HEK293 (cell line): ENCODE data around the gene ABCB11.

Experiments
- CTCF ChIA-PET: fragments of 350-600 bp; formaldehyde crosslinking; extraction: SDS; loops from one replicate; lab custom pipeline; 2021; ENCODE audit warnings: antibody characterized with exemption; lab: Yijun Ruan, JAX
- POLR2A ChIA-PET: fragments of 300-600 bp; formaldehyde crosslinking; extraction: SDS; loops from one replicate; lab custom pipeline; 2020; ENCODE audit warnings: antibody characterized with exemption, inconsistent platforms; lab: Yijun Ruan, JAX
- H3K27ac ChIP-seq: fragments of 200-500 bp; sonication (Bioruptor generic); 2 replicates; pipeline ENCODE4 v1.5.1; 2014; ENCODE audit warnings: low read depth, low read length, control low read depth, inconsistent platforms; ENCODE audit errors: extremely low read depth
- H3K36me3 ChIP-seq, 2 experiments: fragments of 200-500 bp in 1 of 2; sonication (Bioruptor generic) in 1 of 2; 1 replicate in 1 of 2; 2 replicates in 1 of 2; pipeline ENCODE4 v1.5.1; 2014 to 2017; ENCODE audit warnings: inconsistent platforms in 2 of 2, low read length in 2 of 2; ENCODE audit not compliant: control insufficient read depth in 2 of 2, insufficient read depth in 1 of 2
- H3K4me1 ChIP-seq: fragments of 200-500 bp; sonication (Bioruptor generic); 2 replicates; pipeline ENCODE4 v1.5.1; 2014; ENCODE audit warnings: mild to moderate bottlenecking, low read length, inconsistent platforms; ENCODE audit not compliant: control insufficient read depth, insufficient read depth
- H3K4me3 ChIP-seq: 2 replicates; pipeline ENCODE4 v1.5.1; 2011; ENCODE audit warnings: low read depth, mild to moderate bottlenecking, control low read depth, low read length, moderate library complexity
- H3K9me3 ChIP-seq: fragments of 200-500 bp; sonication (Bioruptor generic); 2 replicates; pipeline ENCODE4 v1.5.1; 2014; ENCODE audit warnings: low read depth, low read length, inconsistent platforms; ENCODE audit not compliant: control insufficient read depth, insufficient read depth
- AEBP2 ChIP-seq: fragments of 450-650 bp; formaldehyde crosslinking; IDR thresholded peaks from 2 replicates; pipeline ENCODE4 v1.5.1; 2016; ENCODE audit warnings: missing biosample characterization, missing genetic modification characterization, borderline replicate concordance
- RBAK ChIP-seq: fragments of 450-650 bp; formaldehyde crosslinking; IDR thresholded peaks from 2 replicates; pipeline ENCODE4 v1.5.1; 2016; ENCODE audit warnings: missing biosample characterization, missing genetic modification characterization
- SP3 ChIP-seq: fragments of 450-650 bp; formaldehyde crosslinking; IDR thresholded peaks from 2 replicates; pipeline ENCODE4 v1.5.1; 2016; ENCODE audit warnings: missing biosample characterization, missing genetic modification characterization
- YY1 ChIP-seq: fragments of 450-650 bp; formaldehyde crosslinking; IDR thresholded peaks from 2 replicates; pipeline ENCODE4 v1.5.1; 2018; ENCODE audit warnings: missing biosample characterization, missing genetic modification characterization
- ZBTB10 ChIP-seq: fragments of 450-650 bp; formaldehyde crosslinking; IDR thresholded peaks from 2 replicates; pipeline ENCODE4 v1.5.1; 2016; ENCODE audit warnings: missing biosample characterization, missing genetic modification characterization
- ZBTB11 ChIP-seq: fragments of 450-650 bp; formaldehyde crosslinking; conservative IDR thresholded peaks from 2 replicates; pipeline ENCODE4 v1.5.1; 2016; ENCODE audit warnings: low read depth, missing biosample characterization, missing genetic modification characterization
- ZBTB20 ChIP-seq: fragments of 450-650 bp; formaldehyde crosslinking; IDR thresholded peaks from 2 replicates; pipeline ENCODE4 v1.5.1; 2016; ENCODE audit warnings: missing biosample characterization, missing genetic modification characterization
- ZBTB21 ChIP-seq: fragments of 450-650 bp; formaldehyde crosslinking; IDR thresholded peaks from 2 replicates; pipeline ENCODE4 v1.5.1; 2017; ENCODE audit warnings: missing biosample characterization, missing genetic modification characterization
- ZBTB44 ChIP-seq: fragments of 450-650 bp; IDR thresholded peaks from 2 replicates; pipeline ENCODE4 v1.5.1; 2018; ENCODE audit warnings: missing biosample characterization, mild to moderate bottlenecking, missing genetic modification characterization
- ZBTB7A ChIP-seq: fragments of 450-650 bp; formaldehyde crosslinking; IDR thresholded peaks from 2 replicates; pipeline ENCODE4 v1.5.1; 2016; ENCODE audit warnings: low read depth, missing biosample characterization, missing genetic modification characterization
- ZFHX2 ChIP-seq: fragments of 450-650 bp; formaldehyde crosslinking; conservative IDR thresholded peaks from 2 replicates; pipeline ENCODE4 v1.5.1; 2016; ENCODE audit warnings: missing biosample characterization, missing genetic modification characterization
- ZFP3 ChIP-seq: fragments of 450-650 bp; formaldehyde crosslinking; IDR thresholded peaks from 2 replicates; pipeline ENCODE4 v1.5.1; 2016; ENCODE audit warnings: low read depth, missing biosample characterization, missing genetic modification characterization
- ZNF169 ChIP-seq: fragments of 450-650 bp; formaldehyde crosslinking; IDR thresholded peaks from 2 replicates; pipeline ENCODE4 v1.5.1; 2016; ENCODE audit warnings: missing biosample characterization, missing genetic modification characterization
- ZNF19 ChIP-seq: fragments of 450-650 bp; formaldehyde crosslinking; IDR thresholded peaks from 2 replicates; pipeline ENCODE4; 2016; ENCODE audit warnings: missing biosample characterization, missing genetic modification characterization, low read depth
- ZNF2 ChIP-seq: fragments of 450-650 bp; formaldehyde crosslinking; IDR thresholded peaks from 2 replicates; pipeline ENCODE4 v1.5.1; 2016; ENCODE audit warnings: missing biosample characterization, missing genetic modification characterization
- ZNF214 ChIP-seq: fragments of 450-650 bp; formaldehyde crosslinking; IDR thresholded peaks from 2 replicates; pipeline ENCODE4 v1.5.1; 2017; ENCODE audit warnings: missing biosample characterization, mild to moderate bottlenecking, missing genetic modification characterization, borderline replicate concordance
- ZNF24 ChIP-seq: fragments of 450-650 bp; formaldehyde crosslinking; IDR thresholded peaks from 2 replicates; pipeline ENCODE4 v1.5.1; 2016; ENCODE audit warnings: missing biosample characterization, missing genetic modification characterization
- ZNF416 ChIP-seq: fragments of 450-650 bp; formaldehyde crosslinking; IDR thresholded peaks from 2 replicates; pipeline ENCODE4 v1.5.1; 2016; ENCODE audit warnings: missing biosample characterization, missing genetic modification characterization
- ZNF624 ChIP-seq: fragments of 450-650 bp; formaldehyde crosslinking; IDR thresholded peaks from 2 replicates; pipeline ENCODE4 v1.5.1; 2017; ENCODE audit warnings: missing biosample characterization, missing genetic modification characterization
- ZNF629 ChIP-seq: fragments of 450-650 bp; formaldehyde crosslinking; IDR thresholded peaks from 2 replicates; pipeline ENCODE4 v1.5.1; 2017; ENCODE audit warnings: missing biosample characterization, missing genetic modification characterization
- ZNF707 ChIP-seq: fragments of 450-650 bp; formaldehyde crosslinking; IDR thresholded peaks from 2 replicates; pipeline ENCODE4 v1.5.1; 2016; ENCODE audit warnings: missing biosample characterization, missing genetic modification characterization
- ZSCAN30 ChIP-seq: fragments of 450-650 bp; IDR thresholded peaks from 2 replicates; pipeline ENCODE4 v1.5.1; 2018; ENCODE audit warnings: missing biosample characterization, mild to moderate bottlenecking, missing genetic modification characterization, moderate library complexity

ABCB11 gene

GRCh38 chr2:168939918-168940317 lies 91.2 kb downstream of the ABCB11 start:
- Histone ChIP-seq H3K4me3 (no peak overlapping the region), H3K9me3 (no peaks in the 10 kb centered on the region)
- TF ChIP-seq YY1 (tag by site-specific recombination) (no peak), ZNF19 (tag by site-specific recombination) (no peak), ZNF624 (tag by site-specific recombination) (no peak), ZSCAN30 (tag by site-specific recombination) (no peak), ZNF2 (tag by site-specific recombination) (no peak), ZBTB21 (no peak), ZBTB10 (tag by site-specific recombination) (no peak), AEBP2 (tag by site-specific recombination) (no peak), ZNF24 (tag by site-specific recombination) (no peak)
- TF ChIP-seq, all 188 proteins: peak for 0
- Histone ChIP-seq H3K36me3 (no peaks in the 10 kb centered on the region), H3K4me1 (no peaks in the 10 kb centered on the region), H3K27ac (no peak overlapping the region)
- ChIA-PET CTCF (interaction anchor here (0.6 to 1.1 kb wide), 7 partner anchors 9 to 495 kb away, joined by 3 to 4 read pairs (median 3); no protein-coding TSS in a partner anchor), POLR2A (no interaction called here)

- CTCF ChIA-PET, result interaction anchor here (1.0 kb wide), 1 partner anchor 193 kb away, joined by 4 read pairs; no protein-coding TSS in a partner anchor
- Histone ChIP-seq H3K4me1 (no peaks in the 10 kb centered on the region), H3K36me3 (no peaks in the 10 kb centered on the region), H3K27ac (no peak overlapping the region), H3K9me3 (no peaks in the 10 kb centered on the region), H3K4me3 (no peak overlapping the region)
- TF ChIP-seq ZFHX2 (tag by site-specific recombination), result no peak
- TF ChIP-seq ZNF629 (tag by site-specific recombination), result no peak
- POLR2A ChIA-PET, result no interaction called here
Measured at GRCh38 chr2:168939061-168939460, 92.1 kb downstream of the ABCB11 start.

- Histone ChIP-seq H3K27ac (no peak overlapping the region), H3K4me3 (no peak overlapping the region), H3K36me3 (no peaks in the 10 kb centered on the region), H3K4me1 (no peaks in the 10 kb centered on the region), H3K9me3 (no peaks in the 10 kb centered on the region)
- ChIA-PET CTCF (interaction anchor here (0.6 to 1.7 kb wide), 3 partner anchors 10 to 196 kb away, joined by 3 to 5 read pairs (median 3); no protein-coding TSS in a partner anchor), POLR2A (no interaction called here)
- TF ChIP-seq RBAK (tag by site-specific recombination) (no peak), SP3 (no peak), ZNF707 (tag by site-specific recombination) (no peak), ZBTB7A (no peak), ZNF214 (tag by site-specific recombination) (no peak), ZNF169 (tag by site-specific recombination) (no peak), ZFP3 (tag by site-specific recombination) (no peak), ZBTB11 (no peak), ZBTB44 (tag by site-specific recombination) (no peak), ZBTB20 (tag by site-specific recombination) (no peak), ZNF416 (tag by site-specific recombination) (no peak)
Measured at GRCh38 chr2:168935810-168936581, 95.1 kb downstream of the ABCB11 start.
